GM19372 (cell line): Measurements from ENCODE around the gene SNED1.
"Not testable (repeated sequence)": the region's sequence is repeated elsewhere in the genome, so short reads cannot be mapped to it uniquely, and the experiment has no call there.

Experiments
- ATAC-seq: cut with Tn5 transposase; IDR thresholded peaks from one replicate; pipeline ENCODE4 v1.9.1; 2021; ENCODE audit warnings: mild to moderate bottlenecking, low read depth, moderate library complexity; ENCODE audit not compliant: unreplicated experiment

The SNED1 gene

DNA sequence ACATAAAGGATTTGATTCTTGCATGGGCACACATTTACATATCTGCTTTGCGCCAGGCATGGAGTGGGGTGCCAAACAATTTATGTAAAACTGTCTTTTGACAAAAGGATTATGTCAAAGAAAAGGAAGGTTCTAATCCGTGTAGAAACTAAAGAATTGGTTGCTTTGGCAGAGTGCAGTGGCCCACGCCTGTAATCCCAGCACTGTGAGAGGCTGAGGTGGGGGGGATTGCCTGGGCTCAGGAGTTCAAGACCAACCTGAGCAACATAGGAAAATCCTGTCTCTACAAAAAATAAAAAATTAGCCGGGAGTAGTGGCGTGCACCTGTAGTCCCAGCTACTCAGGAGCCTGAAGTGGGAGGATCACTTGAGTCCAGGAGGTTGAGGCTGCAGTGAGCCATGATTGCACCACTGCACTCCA, 104.8 kb downstream of the SNED1 start:
- no peak for ATAC-seq

DNA sequence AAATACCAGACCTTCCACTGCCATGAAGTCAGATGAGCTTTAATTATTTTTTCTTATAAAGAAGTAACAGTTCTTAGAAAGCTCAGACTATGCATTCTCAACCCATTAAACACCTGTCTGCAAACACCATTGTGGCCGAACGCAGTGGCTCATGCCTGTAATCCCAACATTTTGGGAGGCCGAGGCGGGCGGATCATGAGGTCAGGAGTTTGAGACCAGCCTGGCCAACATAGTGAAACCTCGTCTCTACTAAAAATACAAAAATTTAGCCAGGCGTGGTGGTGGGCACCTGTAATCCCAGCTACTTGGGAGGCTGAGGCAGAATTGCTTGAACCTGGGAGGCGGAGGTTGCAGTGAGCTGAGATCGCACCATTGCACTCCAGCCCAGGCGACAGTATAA, 106.2 kb downstream of the SNED1 start:
- not testable (repeated sequence) for ATAC-seq

DNA sequence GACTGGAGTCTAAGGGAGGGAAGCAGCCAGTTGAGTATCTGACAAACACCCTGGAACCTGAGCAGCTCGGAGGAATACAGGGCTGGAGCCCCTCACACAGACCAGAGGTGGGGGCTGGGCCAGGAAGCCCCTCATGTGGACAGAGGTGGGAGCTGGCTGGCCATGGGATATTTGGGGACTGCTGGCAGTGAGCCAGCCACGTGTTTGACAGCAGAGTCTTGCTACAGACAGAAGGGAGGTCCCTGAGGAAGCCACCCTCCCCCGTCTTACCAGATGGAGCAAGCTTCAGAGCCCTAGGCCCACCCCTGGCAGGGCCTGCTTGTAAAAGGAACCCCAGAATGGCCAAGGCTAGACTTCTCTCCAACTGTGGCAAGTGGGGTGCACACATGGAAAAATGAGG, 107.2 kb downstream of the SNED1 start:
- ATAC-seq = no peak

DNA sequence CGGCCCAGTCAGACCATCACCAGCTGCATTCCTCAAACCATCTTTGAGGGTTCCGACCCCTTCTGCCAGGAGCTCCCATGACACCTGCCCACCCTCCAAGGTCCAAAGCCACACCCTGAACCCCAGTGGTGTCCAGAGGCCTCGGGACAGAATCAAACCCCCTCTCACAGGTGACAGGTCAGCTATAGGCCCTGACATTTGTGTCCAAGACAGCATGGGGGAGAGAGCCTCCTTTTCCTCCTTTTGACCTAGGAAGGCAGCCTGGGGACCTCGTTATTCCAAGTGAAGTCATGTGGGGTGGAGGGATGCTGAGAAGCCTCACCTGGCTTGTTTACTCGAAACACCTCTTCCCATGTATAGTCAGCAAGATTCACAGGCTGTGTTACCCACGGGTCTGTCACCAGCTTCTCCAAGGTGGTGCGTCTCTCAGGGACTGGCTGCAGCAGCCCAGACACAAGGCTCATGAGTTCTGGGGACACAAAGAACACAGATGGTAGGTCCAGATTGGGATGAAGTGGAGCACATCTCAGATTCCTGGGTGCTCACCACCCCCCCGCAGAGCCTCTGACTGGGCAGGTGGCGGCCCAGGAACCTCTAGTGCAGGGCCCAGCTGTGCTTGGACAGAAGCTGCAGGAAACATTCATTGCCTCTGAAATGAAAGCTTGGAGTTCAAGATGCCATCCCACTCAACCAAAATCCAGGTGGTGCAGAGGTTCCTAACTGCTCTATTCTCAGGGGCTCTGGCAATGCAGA, 108.8 kb downstream of the SNED1 start:
- ATAC-seq = no peak

DNA sequence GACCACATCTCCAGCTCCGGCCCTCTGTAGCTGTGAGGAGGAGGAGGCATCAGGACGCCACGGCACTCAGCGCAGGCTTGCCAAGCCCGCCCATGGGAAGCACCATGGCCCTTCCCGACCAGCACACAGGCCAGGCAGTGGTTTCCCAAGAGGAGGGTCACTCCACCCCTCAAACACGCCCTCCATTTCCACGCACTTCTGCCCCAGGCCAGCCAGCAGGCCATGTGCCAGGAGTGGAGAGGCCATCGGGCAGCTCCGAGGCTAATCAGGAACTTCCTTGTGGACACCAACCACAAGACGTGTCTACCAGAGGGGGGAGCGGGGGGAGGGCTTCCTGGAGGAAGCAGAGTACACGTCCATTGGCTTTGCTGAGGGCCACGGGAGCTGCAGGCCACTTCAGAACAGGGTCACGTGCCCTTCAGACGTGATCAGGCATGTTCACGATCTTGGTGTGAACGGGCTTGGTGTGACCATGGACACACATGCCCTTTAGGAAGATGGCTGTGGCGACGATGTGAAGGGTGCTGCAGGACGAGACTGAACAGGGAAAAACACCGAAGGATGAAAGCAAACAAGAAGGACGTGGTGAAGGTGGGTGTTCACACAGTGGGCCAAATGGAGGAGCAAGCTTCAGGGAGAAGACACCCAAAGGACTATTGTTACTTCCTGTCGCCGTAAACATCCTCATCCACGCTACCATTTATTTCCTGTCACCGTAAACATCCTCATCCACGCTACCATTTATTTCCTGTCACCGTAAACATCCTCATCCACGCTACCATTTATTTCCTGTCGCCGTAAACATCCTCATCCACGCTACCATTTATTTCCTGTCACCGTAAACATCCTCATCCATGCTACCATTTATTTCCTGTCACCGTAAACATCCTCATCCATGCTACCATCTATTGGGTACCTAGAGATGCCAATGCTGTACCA, 110.1 kb downstream of the SNED1 start:
- no peak for ATAC-seq

DNA sequence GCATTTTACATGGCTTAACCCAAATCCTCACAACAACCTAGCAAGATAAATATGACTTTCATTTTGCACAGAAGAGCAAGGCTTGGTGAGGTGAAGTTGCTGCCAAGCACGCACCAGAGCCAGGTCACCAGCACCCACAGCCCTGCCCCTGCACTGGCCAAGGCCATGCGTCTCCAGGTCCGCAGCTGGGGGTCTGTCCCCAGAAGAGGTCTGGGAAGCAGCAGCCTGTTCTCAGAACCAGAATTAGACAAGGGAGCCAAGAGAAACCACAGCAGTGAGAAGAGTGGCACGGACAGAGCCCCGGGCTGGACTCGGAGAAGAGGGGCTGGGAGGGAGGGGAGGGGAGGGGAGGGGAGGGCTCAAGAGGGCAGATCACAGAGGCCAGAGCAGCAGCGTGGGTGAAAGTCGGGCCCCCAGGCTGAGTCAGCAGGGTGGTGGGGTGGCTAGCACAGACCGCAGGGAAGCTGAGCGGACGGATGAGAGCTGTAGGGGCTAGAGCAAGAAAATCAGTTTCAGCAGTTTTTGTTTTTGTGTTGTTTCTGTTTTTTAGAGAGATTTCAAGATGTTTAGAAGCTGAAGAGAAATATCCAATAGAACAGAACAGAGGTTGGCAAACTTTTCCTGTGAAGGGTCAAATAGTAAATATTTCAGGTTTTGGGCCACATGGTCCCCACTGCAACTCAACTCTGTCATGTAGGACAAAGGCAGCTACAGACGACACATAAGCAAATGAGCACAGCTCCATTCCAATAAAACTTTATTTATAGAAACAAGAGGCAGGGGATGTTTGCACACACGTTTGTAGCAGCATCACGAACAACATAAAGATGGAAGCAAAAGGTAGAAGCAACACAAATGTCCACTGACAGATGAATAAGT, 111.0 kb downstream of the SNED1 start:
- ATAC-seq = no peak

DNA sequence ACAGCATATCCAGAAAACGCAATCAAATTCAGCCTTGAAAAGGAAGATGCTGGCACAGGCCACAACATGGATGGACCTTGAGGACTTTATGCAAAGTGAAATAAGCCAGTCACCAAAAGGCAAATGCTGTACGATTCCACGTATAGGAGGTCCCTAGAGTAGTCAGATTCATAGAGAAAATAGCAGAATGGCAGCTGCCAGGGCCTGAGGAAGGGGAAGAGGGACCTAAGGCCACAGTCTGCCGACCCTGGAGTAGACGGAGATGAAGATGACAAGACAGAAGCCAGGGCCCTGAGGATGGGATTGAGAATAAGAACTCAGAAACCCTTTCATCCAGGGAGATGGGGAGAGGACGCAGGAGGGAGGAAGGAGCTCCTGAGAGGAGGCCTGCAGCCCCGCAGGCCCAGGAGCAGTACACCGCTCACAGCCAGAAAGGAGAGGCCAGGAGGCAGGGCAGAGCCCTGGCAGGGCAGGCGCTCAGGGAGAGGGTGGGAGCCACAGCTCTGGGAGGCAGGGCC, 111.7 kb downstream of the SNED1 start:
- no peak for ATAC-seq

DNA sequence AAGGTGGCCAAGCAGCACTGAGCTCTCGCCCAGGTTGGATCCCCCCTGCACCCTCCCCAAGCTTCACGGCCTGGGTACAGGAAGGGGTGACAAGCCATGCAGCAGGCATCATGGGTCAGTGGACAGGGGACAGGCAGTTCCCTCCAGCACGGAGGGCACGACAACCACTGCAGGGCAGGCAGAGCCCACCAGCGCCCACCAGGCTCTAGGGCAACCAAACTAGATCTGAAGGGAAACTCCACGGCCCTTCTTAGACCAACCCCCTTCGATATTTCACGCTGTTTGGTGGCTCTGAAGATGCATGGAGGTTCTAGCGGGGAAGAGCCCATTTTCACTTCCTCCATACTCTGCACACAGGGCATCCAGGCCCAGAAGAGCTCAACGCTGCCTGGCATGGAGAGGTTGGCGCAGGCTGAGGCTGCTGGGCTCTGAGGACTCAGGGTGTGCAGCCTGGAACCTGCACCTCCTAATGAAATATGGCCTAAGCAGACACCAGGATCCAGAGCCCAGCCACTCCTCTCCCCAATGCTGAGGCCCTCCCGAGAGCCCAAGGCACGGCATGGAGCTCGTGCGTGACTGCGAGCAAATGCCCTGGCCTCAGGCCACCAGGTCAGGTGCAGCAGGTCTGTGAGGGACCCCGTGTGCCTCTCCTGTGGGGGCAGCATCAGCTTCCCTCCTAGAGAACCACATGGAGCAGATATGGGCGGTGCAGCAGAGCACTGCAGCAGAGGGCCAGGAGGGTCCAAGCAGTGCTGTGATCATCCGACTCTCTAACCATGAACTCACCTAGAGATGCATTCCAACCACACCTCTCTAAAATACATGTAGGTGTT, 112.4 kb downstream of the SNED1 start:
- ATAC-seq = no peak

DNA sequence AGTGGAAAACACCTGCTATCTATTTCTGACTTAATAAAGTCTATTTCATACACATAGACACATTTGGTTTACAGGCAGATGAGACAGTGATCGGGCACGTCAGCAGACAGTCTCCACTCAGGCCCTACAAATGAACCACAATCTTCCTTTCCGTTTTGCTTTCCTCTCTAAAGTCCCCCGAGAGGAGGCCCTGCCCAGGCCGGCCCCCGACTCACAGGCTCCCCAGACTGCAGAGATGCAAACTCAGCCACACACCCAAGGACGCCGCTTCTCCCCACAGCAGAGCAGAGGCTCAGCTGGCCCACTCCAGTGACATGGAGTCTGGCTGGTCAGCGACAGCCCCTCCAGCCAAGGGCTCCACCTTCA, 113.0 kb downstream of the SNED1 start:
- ATAC-seq = no peak

DNA sequence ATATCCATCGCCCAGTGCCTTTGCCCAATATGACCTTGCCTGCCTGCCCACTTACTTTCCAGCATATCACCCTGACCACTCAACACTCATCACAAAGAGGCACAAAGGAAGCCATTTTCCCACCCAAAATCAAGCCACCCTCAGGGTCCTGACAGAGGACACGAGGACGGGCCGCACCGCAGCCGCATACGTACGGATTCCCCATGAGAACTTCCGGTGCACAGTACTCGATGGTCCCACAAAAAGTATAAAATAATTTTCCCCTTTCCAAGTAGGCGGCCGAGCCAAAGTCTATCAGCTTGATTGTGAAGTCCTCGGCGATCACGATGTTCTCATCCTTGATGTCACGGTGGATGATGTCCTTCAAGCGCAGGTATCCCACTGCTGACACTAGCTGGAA, 113.6 kb downstream of the SNED1 start:
- no peak for ATAC-seq

DNA sequence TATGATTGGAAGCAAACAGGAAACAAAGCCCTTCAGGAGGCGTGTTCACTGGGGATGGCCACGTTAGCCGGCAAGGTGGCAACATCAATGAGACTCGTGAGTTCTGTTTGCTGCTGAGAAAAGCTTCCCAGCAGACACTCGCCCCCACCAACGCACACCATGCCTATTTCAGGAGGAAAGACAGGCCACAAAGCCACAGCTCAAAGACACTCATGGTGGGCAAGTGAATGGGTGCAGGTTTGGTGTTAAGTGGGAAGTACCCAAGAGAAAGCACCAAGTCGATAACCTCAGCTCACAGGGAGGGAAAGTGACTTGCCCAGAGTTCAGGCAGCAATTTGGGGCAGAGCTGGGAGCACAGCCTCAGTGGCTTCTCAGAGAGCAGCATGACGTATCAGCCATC, 114.2 kb downstream of the SNED1 start:
- ATAC-seq = no peak

DNA sequence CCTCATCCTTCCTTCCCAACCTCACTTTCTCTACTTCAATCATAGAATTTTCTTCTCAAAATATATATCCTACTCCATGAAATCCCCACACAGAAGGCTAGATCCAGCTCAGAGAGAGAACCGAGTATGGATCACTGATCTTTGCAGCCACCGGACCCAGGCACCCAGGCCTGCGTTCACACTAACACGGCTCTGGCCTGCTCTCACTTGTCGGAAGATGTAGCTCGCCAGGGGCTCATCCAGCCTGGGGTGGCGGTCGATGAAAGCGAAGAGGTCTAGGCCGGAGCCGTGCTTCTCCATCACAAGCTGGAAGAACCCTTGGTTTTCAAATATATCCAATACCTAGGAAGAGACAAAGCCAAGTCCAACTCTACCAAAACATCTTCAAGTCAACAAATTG, 116.4 kb downstream of the SNED1 start:
- ATAC-seq = no peak

DNA sequence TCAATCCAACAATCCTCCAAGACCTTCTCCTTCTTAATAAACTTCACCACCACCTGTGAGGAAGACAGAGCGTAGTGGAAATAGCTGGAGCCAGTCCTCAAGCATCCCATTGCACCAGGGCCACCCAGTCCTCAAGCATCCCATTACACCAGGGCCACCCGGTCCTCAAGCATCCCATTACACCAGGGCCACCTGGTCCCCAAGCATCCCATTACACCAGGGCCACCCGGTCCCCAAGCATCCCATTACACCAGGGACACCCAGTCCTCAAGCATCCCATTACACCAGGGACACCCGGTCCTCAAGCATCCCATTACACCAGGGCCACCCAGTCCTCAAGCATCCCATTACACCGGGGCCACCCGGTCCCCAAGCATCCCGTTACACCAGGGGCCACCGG, 116.9 kb downstream of the SNED1 start:
- no peak for ATAC-seq

DNA sequence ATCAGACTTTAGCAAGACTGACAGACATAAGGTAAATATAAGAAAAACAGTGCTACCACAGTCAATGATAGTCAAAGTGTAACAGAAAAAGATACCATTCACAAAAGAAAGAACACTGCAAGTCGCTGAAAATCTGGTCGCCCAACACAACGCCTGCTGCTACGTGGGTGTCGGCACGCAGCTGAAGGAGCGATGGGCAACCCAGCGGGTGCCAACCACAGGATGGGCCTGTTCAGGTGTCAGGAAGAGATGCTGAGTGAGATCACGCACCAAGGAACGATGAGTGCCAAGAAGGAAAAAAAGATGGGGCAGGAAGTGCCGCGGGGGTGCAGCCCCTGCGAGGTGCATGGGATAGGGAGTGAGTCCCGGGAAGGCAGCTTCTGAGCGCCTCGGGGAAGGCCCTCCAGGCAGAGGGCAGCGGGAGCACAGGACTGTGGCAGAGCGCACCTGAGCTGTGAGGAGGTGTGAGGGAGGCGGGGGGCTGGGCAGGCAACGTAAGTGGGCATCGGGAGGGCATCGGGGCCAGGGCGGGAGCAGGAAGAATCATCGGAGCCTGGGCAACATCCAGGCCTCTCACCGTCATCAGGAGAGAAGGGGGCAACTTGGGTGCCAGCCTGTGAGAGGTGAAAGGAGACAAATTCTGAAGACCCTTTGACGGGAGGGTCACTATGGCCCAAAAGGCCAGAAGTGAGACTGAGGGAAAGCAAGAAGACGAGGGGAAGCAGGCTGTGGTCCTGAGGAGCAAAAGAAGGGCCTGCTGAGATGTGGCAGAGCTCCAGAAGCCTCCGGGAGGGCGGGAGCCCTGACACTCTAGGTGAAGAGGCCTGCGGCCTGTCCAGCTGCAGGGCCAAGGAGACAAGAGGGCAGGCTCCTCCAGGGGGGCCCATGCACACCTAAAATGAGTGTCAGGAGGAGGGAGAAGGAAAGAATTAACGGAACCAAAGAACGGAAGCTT, 118.5 kb downstream of the SNED1 start:
- no peak for ATAC-seq

DNA sequence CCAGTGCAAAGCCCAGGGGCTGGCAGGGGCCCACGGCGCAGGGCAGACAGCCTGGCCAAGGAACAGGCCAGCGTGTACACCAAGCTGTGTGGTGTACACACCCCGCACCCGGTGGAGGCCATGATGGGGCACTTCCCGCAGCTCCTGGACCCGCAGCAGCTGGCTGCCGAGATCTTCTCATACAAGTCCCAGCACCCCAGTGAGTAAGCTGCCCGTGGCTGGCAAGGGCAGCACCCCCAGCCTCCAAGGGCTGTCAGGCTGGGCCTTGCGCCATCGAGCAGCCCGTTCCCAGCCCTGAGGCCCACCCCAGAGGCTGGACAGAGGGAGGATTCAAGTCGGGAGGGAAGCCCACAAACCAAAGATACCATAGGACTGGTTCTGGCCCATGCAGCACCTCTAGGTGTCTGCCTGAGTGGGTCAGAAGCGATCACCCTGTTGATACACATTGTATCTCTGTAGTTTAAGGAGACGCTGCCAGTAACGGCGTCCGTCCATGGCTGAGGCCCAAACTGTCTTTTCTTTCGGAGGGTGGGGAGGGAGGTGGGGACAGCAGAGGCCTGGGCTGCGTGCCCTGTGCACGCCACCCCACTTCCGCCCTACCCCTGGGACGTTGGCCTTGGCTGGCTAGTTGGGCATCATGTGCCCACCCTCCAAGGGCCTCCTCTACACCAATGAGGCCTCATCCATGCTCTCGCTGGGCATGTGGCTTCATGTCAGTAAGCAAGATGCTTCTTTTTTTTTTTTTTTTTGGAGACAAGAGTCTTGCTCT, 120.5 kb downstream of the SNED1 start:
- ATAC-seq = no peak

DNA sequence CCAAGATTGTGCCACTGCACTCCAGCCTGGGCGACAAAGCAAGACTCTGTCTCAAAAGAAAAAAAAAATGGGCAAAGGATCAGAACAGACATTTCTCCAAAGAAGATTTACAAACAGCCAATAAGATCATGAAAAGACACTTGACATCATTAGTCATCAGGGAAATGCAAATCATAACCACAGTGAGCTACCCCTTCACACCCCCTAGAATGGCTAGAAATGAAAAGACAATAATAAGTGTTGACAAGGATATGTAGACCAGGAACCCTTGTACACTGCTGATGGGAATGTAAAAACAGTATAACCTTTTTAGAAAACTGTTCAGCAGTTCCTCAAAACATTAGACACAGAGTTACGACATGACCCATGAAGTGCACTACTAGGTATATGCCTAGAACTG, 122.0 kb downstream of the SNED1 start:
- no peak for ATAC-seq

DNA sequence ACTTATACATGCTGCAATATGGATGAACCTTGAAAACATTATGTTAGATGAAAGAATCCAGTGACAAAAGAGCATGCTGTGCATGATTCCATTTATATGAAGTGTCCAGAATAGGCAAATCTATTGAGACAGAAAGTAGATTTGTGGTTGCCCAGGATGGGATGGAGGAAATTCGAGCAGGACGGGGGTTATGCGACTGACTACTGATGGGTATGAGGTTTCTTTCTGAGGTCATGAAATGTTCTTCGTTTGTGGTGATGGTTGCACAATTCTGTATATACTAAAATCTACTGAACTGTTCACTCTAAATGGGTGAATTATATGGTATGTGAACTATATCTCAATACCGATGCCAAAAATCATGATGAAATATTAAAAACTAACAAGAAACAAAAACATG, 122.6 kb downstream of the SNED1 start:
- ATAC-seq = no peak
